Endothelial cell of umbilical vein (primary cell): ENCODE results near the gene PDSS2.

Experiments used
- CTCF ChIP-seq, 2 donors: IDR thresholded peaks; 1 replicate in 1 of 2; 2 replicates in 1 of 2; pipeline ENCODE4 v1.5.1; 2011; ENCODE audit warnings: low read length in 2 of 2, mild to moderate bottlenecking in 2 of 2, moderate library complexity in 2 of 2, control low read depth in 1 of 2, inconsistent platforms in 1 of 2, low read depth in 1 of 2; ENCODE audit not compliant: insufficient read depth in 1 of 2; ENCODE audit errors: extremely low read depth in 1 of 2
- EZH2 ChIP-seq: IDR thresholded peaks from 2 replicates; pipeline ENCODE4 v1.6.1; 2012; ENCODE audit warnings: borderline replicate concordance, low read depth, mild to moderate bottlenecking, moderate library complexity, low read length, inconsistent platforms; ENCODE audit not compliant: severe bottlenecking
- GATA2 ChIP-seq: IDR thresholded peaks from 2 replicates; pipeline ENCODE4 v1.7.0; 2011; ENCODE audit warnings: low read depth, mild to moderate bottlenecking, moderate library complexity, mixed read lengths, low read length; ENCODE audit not compliant: insufficient read length, insufficient read depth
- POLR2A ChIP-seq: IDR thresholded peaks from 2 replicates; pipeline ENCODE4 v1.6.1; 2012; ENCODE audit warnings: low read depth, mild to moderate bottlenecking, control low read depth, low read length

- TF ChIP-seq CTCF (IDR thresholded peaks at IDR 0.05; ENCODE audit: extremely low read depth in 1 of 2, insufficient read depth in 1 of 2, low read depth in 1 of 2, low read length in 2 of 2) (no peak), EZH2 (no peak), POLR2A (no peak), GATA2 (no peak)
Observed at GRCh38 chr6:107161521-107161920, 297.8 kb downstream of the PDSS2 start.
